K562 (cell line): ENCODE data around the gene ERCC1. TPM values are rescaled to one million over a fixed set of nuclear protein-coding genes. Genes with fewer than 3 reads are reported as not detected.

ENCODE experiments used
- CBX3 ChIP-seq, 2 experiments: IDR thresholded peaks; 1 replicate in 1 of 2; 2 replicates in 1 of 2; pipeline ENCODE4 v1.6.1; 2012; ENCODE audit warnings: inconsistent platforms in 2 of 2, low read length in 2 of 2, borderline replicate concordance in 1 of 2, control low read depth in 1 of 2
- CEBPG ChIP-seq, 3 experiments: fragments of 200-800 bp in 1 of 3; sonication (Bioruptor generic) in 1 of 3; sonication (generic) in 1 of 3; formaldehyde crosslinking in 1 of 3; IDR thresholded peaks in 2 of 3; conservative IDR thresholded peaks in 1 of 3; 2 replicates each; pipeline versions ENCODE4 v1.6.1 to v1.8.0; 2016 to 2022; ENCODE audit warnings: missing compliant biosample characterization in 2 of 3, missing genetic modification characterization in 2 of 3, mild to moderate bottlenecking in 1 of 3, missing genetic modification reagents in 1 of 3
- EWSR1 ChIP-seq: fragments of 450-650 bp; IDR thresholded peaks from 2 replicates; pipeline ENCODE4 v1.6.1; 2018; ENCODE audit warnings: borderline replicate concordance, mild to moderate bottlenecking, low read depth, moderate library complexity; ENCODE audit not compliant: partially characterized antibody
- EZH2 ChIP-seq: IDR thresholded peaks from 2 replicates; pipeline ENCODE4 v1.6.1; 2012; ENCODE audit warnings: low read depth, mild to moderate bottlenecking, inconsistent platforms, low read length, borderline replicate concordance
- FUS ChIP-seq: fragments of 200-400 bp; formaldehyde crosslinking; optimal IDR thresholded peaks from 2 replicates; pipeline ENCODE3; 2017; ENCODE audit warnings: low read depth, low read length
- MAFG ChIP-seq: fragments of 450-650 bp; conservative IDR thresholded peaks from 2 replicates; pipeline ENCODE4 v1.6.1; 2016; ENCODE audit warnings: missing genetic modification characterization, missing compliant biosample characterization
- NCOA6 ChIP-seq: fragments of 450-650 bp; IDR thresholded peaks from 2 replicates; pipeline ENCODE4 v1.6.1; 2017; ENCODE audit warnings: mild to moderate bottlenecking
- NR2C1 ChIP-seq, 2 experiments: fragments of 450-650 bp; IDR thresholded peaks; 2 replicates each; pipeline ENCODE4 v1.6.1; 2017; ENCODE audit warnings: mild to moderate bottlenecking in 2 of 2, antibody characterized with exemption in 1 of 2, inconsistent platforms in 1 of 2, missing compliant biosample characterization in 1 of 2, missing genetic modification characterization in 1 of 2
- NR3C1 ChIP-seq: sonication (generic); formaldehyde crosslinking; IDR thresholded peaks from 2 replicates; pipeline ENCODE4 v1.8.1; 2022; ENCODE audit warnings: missing genetic modification reagents
- RFX5 ChIP-seq: IDR thresholded peaks from 2 replicates; pipeline ENCODE4 v1.6.1; 2011; ENCODE audit warnings: low read depth, mild to moderate bottlenecking, improper control_type of control experiment, low read length
- RNF2 ChIP-seq: sonication (generic); IDR thresholded peaks from 2 replicates; pipeline ENCODE4 v1.6.1; 2016
- SETDB1 ChIP-seq: IDR thresholded peaks from one replicate; pipeline ENCODE4 v1.6.1; 2012; ENCODE audit warnings: low read length, control low read depth, inconsistent platforms
- SRSF9 ChIP-seq: fragments of 200-400 bp; formaldehyde crosslinking; IDR thresholded peaks from 2 replicates; pipeline ENCODE4 v1.6.1; 2017; ENCODE audit warnings: low read depth, low read length, borderline replicate concordance
- TBP ChIP-seq: optimal IDR thresholded peaks from 2 replicates; pipeline ENCODE3; 2011; ENCODE audit warnings: low read depth, low read length, improper control_type of control experiment
- TRIM24 ChIP-seq, 2 experiments: fragments of 450-650 bp; IDR thresholded peaks; 2 replicates each; pipeline ENCODE4 v1.6.1; 2016
- ZNF224 ChIP-seq: sonication (generic); formaldehyde crosslinking; IDR thresholded peaks from 2 replicates; pipeline ENCODE4 v1.8.0; 2022; ENCODE audit warnings: mild to moderate bottlenecking, missing genetic modification reagents
- ZNF282 ChIP-seq: sonication (generic); formaldehyde crosslinking; IDR thresholded peaks from 2 replicates; pipeline ENCODE4 v1.8.1; 2023; ENCODE audit warnings: missing genetic modification reagents
- ZNF316 ChIP-seq: fragments of 450-650 bp; IDR thresholded peaks from 2 replicates; pipeline ENCODE4 v1.6.1; 2016
- ZZZ3 ChIP-seq: fragments of 450-650 bp; IDR thresholded peaks from 2 replicates; pipeline ENCODE4 v1.6.1; 2016; ENCODE audit warnings: antibody characterized with exemption, mild to moderate bottlenecking, moderate library complexity
- polyA plus RNA-seq, 8 experiments: library from polyadenylated mRNA; depleted of rRNA in 4 of 8; stranded (reverse) in 5 of 8; unstranded in 3 of 8; fragments of >200 nt; fragmentation: Nextera tagmentation in 2 of 8; fragmentation: Illumina TruSeq in 1 of 8; extraction: Ambion mirVana in 2 of 8; extraction: Trizol in 1 of 8; gene quantifications; 2 replicates each; pipeline versions ENCODE4 v1.2.1 to v1.2.3, GENCODE V29; 2011 to 2014; ENCODE audit warnings: inconsistent platforms in 1 of 8, missing spikeins in 1 of 8
- total RNA-seq, 7 experiments: library from RNA; depleted of rRNA in 6 of 7; stranded (reverse); fragments of >200 nt in 6 of 7; fragmentation: Illumina TruSeq in 2 of 7; extraction: Trizol in 2 of 7; gene quantifications; 2 replicates each; pipeline versions ENCODE4 v1.2.1 to v1.2.3, GENCODE V29; 2011 to 2021; ENCODE audit warnings: low replicate concordance in 1 of 7
- TF ChIP-seq, protein P1 (sequence below): fragments of 200-800 bp; sonication (Bioruptor generic); IDR thresholded peaks from 2 replicates; pipeline ENCODE4 v1.6.1; 2017; ENCODE audit warnings: missing genetic modification characterization, missing compliant biosample characterization
- TF ChIP-seq, protein P2 (sequence below): IDR thresholded peaks from 2 replicates; pipeline ENCODE4 v1.6.1; 2012; ENCODE audit warnings: low read depth, low read length, improper control_type of control experiment, borderline replicate concordance
- TF ChIP-seq, protein P3 (sequence below): fragments of 450-650 bp; IDR thresholded peaks from 2 replicates; pipeline ENCODE4 v1.7.0; 2016; ENCODE audit warnings: borderline replicate concordance
- TF ChIP-seq, protein P4 (sequence below): sonication (generic); formaldehyde crosslinking; IDR thresholded peaks from 2 replicates; pipeline ENCODE4 v1.8.1; 2022; ENCODE audit warnings: missing genetic modification reagents

The ERCC1 gene
- total and polyA plus RNA-seq, 9 of the 15 experiments (the other 6 are each of a cell fraction or from before 2014, with no cell fraction given) = 9.3 to 92.6 (median 60.0) TPM

DNA sequence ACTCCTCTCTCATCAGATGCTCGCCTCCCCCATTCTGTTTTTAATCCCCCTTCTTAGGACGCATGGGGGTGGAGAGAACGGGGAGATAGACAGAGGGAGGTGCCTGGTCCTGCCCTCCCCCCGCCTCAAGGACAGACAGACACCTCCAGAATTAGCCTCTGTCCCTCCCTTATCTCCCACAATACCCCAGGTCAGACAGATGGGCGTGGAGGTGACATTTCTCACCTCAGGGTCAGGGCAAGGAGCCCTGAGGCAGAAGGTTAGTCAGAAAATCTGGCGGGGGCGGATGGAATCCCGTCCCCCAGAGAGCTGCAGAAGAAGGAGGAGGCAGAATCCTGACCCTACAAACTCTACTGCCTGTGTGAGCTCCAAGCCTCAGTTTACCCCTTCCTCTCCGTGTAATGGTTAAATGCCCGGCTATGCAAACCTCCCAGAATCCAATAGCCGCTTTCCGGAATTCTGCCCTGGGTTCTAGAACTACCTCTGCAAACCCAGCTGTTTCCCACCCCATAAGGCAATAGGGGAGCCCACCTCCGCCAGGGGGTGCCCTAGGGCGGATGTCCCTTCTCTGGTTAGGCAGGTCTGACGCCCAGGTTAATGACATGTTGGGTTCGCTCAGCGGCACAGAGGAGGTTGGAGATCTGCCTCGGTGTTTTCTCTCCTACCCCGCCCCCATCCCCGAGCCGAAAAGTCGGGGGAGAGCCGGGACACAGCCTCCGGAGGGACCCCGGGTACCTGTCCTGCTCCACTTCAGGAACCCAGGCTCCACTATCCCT, 19.7 kb downstream of the ERCC1 start (continued):
- TF ChIP-seq MAFG (tag) = no peak
- TF ChIP-seq, protein P1, sequence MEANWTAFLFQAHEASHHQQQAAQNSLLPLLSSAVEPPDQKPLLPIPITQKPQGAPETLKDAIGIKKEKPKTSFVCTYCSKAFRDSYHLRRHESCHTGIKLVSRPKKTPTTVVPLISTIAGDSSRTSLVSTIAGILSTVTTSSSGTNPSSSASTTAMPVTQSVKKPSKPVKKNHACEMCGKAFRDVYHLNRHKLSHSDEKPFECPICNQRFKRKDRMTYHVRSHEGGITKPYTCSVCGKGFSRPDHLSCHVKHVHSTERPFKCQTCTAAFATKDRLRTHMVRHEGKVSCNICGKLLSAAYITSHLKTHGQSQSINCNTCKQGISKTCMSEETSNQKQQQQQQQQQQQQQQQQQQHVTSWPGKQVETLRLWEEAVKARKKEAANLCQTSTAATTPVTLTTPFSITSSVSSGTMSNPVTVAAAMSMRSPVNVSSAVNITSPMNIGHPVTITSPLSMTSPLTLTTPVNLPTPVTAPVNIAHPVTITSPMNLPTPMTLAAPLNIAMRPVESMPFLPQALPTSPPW (CRISPR knock-in tag) = peak; percentile 40; the same call in 1 of the 2 replicates
- peak; percentile 72 for TF ChIP-seq NR2C1 (IDR thresholded peaks at IDR 0.05)
- peak; percentile 59; the same call in 1 of the 2 replicates for TF ChIP-seq NR2C1 (tag; IDR thresholded peaks at IDR 0.05)
- TF ChIP-seq, protein P2, sequence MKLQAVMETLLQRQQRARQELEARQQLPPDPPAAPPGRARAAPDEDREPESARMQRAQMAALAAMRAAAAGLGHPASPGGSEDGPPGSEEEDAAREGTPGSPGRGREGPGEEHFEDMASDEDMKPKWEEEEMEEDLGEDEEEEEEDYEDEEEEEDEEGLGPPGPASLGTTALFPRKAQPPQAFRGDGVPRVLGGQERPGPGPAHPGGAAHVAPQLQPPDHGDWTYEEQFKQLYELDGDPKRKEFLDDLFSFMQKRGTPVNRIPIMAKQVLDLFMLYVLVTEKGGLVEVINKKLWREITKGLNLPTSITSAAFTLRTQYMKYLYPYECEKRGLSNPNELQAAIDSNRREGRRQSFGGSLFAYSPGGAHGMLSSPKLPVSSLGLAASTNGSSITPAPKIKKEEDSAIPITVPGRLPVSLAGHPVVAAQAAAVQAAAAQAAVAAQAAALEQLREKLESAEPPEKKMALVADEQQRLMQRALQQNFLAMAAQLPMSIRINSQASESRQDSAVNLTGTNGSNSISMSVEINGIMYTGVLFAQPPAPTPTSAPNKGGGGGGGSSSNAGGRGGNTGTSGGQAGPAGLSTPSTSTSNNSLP = no peak
- no peak for TF ChIP-seq EWSR1
- TF ChIP-seq SETDB1 = no peak
- TF ChIP-seq, protein P3, sequence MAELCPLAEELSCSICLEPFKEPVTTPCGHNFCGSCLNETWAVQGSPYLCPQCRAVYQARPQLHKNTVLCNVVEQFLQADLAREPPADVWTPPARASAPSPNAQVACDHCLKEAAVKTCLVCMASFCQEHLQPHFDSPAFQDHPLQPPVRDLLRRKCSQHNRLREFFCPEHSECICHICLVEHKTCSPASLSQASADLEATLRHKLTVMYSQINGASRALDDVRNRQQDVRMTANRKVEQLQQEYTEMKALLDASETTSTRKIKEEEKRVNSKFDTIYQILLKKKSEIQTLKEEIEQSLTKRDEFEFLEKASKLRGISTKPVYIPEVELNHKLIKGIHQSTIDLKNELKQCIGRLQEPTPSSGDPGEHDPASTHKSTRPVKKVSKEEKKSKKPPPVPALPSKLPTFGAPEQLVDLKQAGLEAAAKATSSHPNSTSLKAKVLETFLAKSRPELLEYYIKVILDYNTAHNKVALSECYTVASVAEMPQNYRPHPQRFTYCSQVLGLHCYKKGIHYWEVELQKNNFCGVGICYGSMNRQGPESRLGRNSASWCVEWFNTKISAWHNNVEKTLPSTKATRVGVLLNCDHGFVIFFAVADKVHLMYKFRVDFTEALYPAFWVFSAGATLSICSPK = no peak
- no peak for TF ChIP-seq SRSF9
- TF ChIP-seq EZH2 = no peak
- TF ChIP-seq ZNF224 = no peak
- no peak for TF ChIP-seq NR3C1 (CRISPR knock-in tag)
- no peak for TF ChIP-seq TBP
- TF ChIP-seq CEBPG (CRISPR knock-in tag; IDR thresholded peaks at IDR 0.05) = no peak
- no peak for TF ChIP-seq CEBPG (tag; conservative IDR thresholded peaks at IDR 0.05 in 1 of 2, IDR thresholded peaks at IDR 0.05 in 1 of 2)
- TF ChIP-seq, protein P4, sequence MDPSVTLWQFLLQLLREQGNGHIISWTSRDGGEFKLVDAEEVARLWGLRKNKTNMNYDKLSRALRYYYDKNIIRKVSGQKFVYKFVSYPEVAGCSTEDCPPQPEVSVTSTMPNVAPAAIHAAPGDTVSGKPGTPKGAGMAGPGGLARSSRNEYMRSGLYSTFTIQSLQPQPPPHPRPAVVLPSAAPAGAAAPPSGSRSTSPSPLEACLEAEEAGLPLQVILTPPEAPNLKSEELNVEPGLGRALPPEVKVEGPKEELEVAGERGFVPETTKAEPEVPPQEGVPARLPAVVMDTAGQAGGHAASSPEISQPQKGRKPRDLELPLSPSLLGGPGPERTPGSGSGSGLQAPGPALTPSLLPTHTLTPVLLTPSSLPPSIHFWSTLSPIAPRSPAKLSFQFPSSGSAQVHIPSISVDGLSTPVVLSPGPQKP (CRISPR knock-in tag) = no peak
- no peak for TF ChIP-seq RNF2
- no peak for TF ChIP-seq ZNF282
- TF ChIP-seq ZZZ3 = no peak
- no peak for TF ChIP-seq FUS
- TF ChIP-seq RFX5 = no peak
- no peak for TF ChIP-seq NCOA6
- TF ChIP-seq TRIM24 (IDR thresholded peaks at IDR 0.05) = no peak; a peak in 1 of 4 replicates
- TF ChIP-seq ZNF316 = no peak
- no peak for TF ChIP-seq CBX3 (IDR thresholded peaks at IDR 0.05; ENCODE audit: borderline replicate concordance in 1 of 2, low read length in 2 of 2)
